ENCODE results near the gene CDC42SE2. TPM values are rescaled to one million over a fixed set of nuclear protein-coding genes. Genes with fewer than 3 reads are reported as not detected.

Gene CDC42SE2
- total RNA-seq, 4 donors from 2014 or later, result 30.0 to 48.3 (median 39.4) TPM

- no peak for TF ChIP-seq CTCF (IDR thresholded peaks at IDR 0.05; ENCODE audit: low read depth)
Observed at GRCh38 chr5:131262953-131263541, 806 bp upstream of the CDC42SE2 start.

GRCh38 chr5:131264451-131265099 is 722 bp downstream of the CDC42SE2 start:
- TF ChIP-seq CTCF (IDR thresholded peaks at IDR 0.05; ENCODE audit: low read depth), result no peak

GRCh38 chr5:131265311-131265803 is 1.5 kb downstream of the CDC42SE2 start:
- TF ChIP-seq CTCF (IDR thresholded peaks at IDR 0.05; ENCODE audit: low read depth), result no peak

GRCh38 chr5:131266370-131267060 is 2.7 kb downstream of the CDC42SE2 start:
- TF ChIP-seq CTCF (IDR thresholded peaks at IDR 0.05; ENCODE audit: low read depth), result no peak

- TF ChIP-seq CTCF (IDR thresholded peaks at IDR 0.05; ENCODE audit: low read depth), result no peak
Observed at GRCh38 chr5:131268758-131269370, 5.0 kb downstream of the CDC42SE2 start.

GRCh38 chr5:131270809-131271208 is 7.0 kb downstream of the CDC42SE2 start:
- no peak for TF ChIP-seq CTCF (IDR thresholded peaks at IDR 0.05; ENCODE audit: low read depth)

- TF ChIP-seq CTCF (IDR thresholded peaks at IDR 0.05; ENCODE audit: low read depth), result no peak
Observed at GRCh38 chr5:131272307-131272706, 8.5 kb downstream of the CDC42SE2 start.
